Measurements from ENCODE around the gene EFNA4. TPM values are rescaled to one million over a fixed set of nuclear protein-coding genes. Genes with fewer than 3 reads are reported as not detected.

The EFNA4 gene
- total RNA-seq, 2 donors from 2014 or later = 4.7 to 5.6 TPM

GRCh38 chr1:155077346-155077745, 13.8 kb downstream of the EFNA4 start:
- H3K4me3 ChIP-seq = no peak overlapping the region
- H3K27me3 ChIP-seq = peaks cover 4 to 31% of the 10 kb centered on the region in 2 donors
- no peaks in the 10 kb centered on the region for H3K9me3 ChIP-seq
- WGBS, 2 donors = 72 to 87% methylated on average over 2 to 3 of the region's 3 CpGs
- TF ChIP-seq CTCF (IDR thresholded peaks at IDR 0.05) = no peak
- TF ChIP-seq POLR2A (IDR thresholded peaks at IDR 0.05) = no peak
- H3K4me1 ChIP-seq = peaks cover 42% of the 10 kb centered on the region
- DNase-seq (no peak), ATAC-seq (no peak)
- intact Hi-C loops (cut with DNase I) = no loop called here
- no peaks in the 10 kb centered on the region for H3K36me3 ChIP-seq (replicated peaks in 1 of 2; ENCODE audit: insufficient read depth in 1 of 2, low read depth in 2 of 2)
- H3K27ac ChIP-seq = no peak overlapping the region

GRCh38 chr1:155077758-155078445, 14.4 kb downstream of the EFNA4 start:
- H3K36me3 ChIP-seq (replicated peaks in 1 of 2; ENCODE audit: insufficient read depth in 1 of 2, low read depth in 2 of 2) = no peaks in the 10 kb centered on the region
- 56 to 72% methylated on average over 3 to 4 of the region's 4 CpGs for WGBS, 2 donors
- no peak for DNase-seq
- TF ChIP-seq POLR2A (IDR thresholded peaks at IDR 0.05) = no peak
- TF ChIP-seq CTCF (IDR thresholded peaks at IDR 0.05) = no peak
- intact Hi-C loops (cut with DNase I) = no loop called here
- peaks cover 45% of the 10 kb centered on the region for H3K4me1 ChIP-seq
- H3K27me3 ChIP-seq = peaks cover 4 to 36% of the 10 kb centered on the region in 2 donors
- no peak overlapping the region for H3K27ac ChIP-seq
- H3K9me3 ChIP-seq = no peaks in the 10 kb centered on the region
- no peak overlapping the region for H3K4me3 ChIP-seq
- no peak for ATAC-seq

GRCh38 chr1:155078469-155079209, 15.1 kb downstream of the EFNA4 start, which contains the start of gene EFNA3:
Gene EFNA3, plus strand, starts transcription at chr1:155078837. Its CDS starts 105 bp downstream, at chr1:155078942.
- peak; percentile 50 to 73 (median 64) for DNase-seq

GRCh38 chr1:155079210-155079486, 15.6 kb downstream of the EFNA4 start:
- peaks cover 48% of the 10 kb centered on the region for H3K4me1 ChIP-seq
- no peaks in the 10 kb centered on the region for H3K36me3 ChIP-seq (replicated peaks in 1 of 2; ENCODE audit: insufficient read depth in 1 of 2, low read depth in 2 of 2)
- intact Hi-C loops (cut with DNase I) = no loop called here
- ATAC-seq = no peak
- no peak overlapping the region for H3K27ac ChIP-seq
- DNase-seq = no peak
- 5 to 6% methylated on average over 9 to 10 of the region's 10 CpGs for WGBS, 2 donors
- H3K27me3 ChIP-seq = peaks cover 4 to 44% of the 10 kb centered on the region in 2 donors
- TF ChIP-seq CTCF (IDR thresholded peaks at IDR 0.05) (no peak), POLR2A (IDR thresholded peaks at IDR 0.05) (no peak)
- H3K9me3 ChIP-seq = no peaks in the 10 kb centered on the region
- no peak overlapping the region for H3K4me3 ChIP-seq

More at GRCh38 chr1:155078469-155079209, 15.1 kb downstream of the EFNA4 start, which contains the start of gene EFNA3:
- Histone ChIP-seq H3K27me3 (peaks cover 4 to 44% of the 10 kb centered on the region in 2 donors), H3K9me3 (no peaks in the 10 kb centered on the region), H3K4me1 (peaks cover 45% of the 10 kb centered on the region), H3K27ac (no peak within 1 kb of the TSS), H3K36me3 (replicated peaks in 1 of 2; ENCODE audit: insufficient read depth in 1 of 2, low read depth in 2 of 2) (no peaks in the 10 kb centered on the region), H3K4me3 (peak within 1 kb of the TSS; percentile 14 to 17)
- TF ChIP-seq POLR2A (IDR thresholded peaks at IDR 0.05) (no peak), CTCF (IDR thresholded peaks at IDR 0.05) (no peak)
- 1 to 6% methylated on average over 6 to 58 of the region's 59 CpGs for WGBS, 2 donors
- peak; percentile 58 for ATAC-seq
- intact Hi-C loops (cut with DNase I) = no loop called here

Data from body of pancreas (tissue), 4 donors.